ENCODE measurements around the gene CDX1.
A peak's percentile ranks its signal among the peaks of the same experiment; 100 is the strongest.

The CDX1 gene

GRCh38 chr5:150211156-150212030, 44.8 kb downstream of the CDX1 start:
- no peak overlapping the region for H3K4me3 ChIP-seq (ENCODE audit: control insufficient read depth, low read depth, low read length)
- no peak for TF ChIP-seq CTCF (IDR thresholded peaks at IDR 0.05; ENCODE audit: control insufficient read depth, insufficient read depth, low read depth, low read length, missing control alignments)
- DNase-seq (ENCODE audit: low read depth), result no peak

GRCh38 chr5:150213530-150213929, 47.0 kb downstream of the CDX1 start:
- TF ChIP-seq CTCF (IDR thresholded peaks at IDR 0.05; ENCODE audit: control insufficient read depth, insufficient read depth, low read depth, low read length, missing control alignments), result no peak
- DNase-seq (ENCODE audit: low read depth), result no peak
- H3K4me3 ChIP-seq (ENCODE audit: control insufficient read depth, low read depth, low read length), result no peak overlapping the region

- TF ChIP-seq CTCF (IDR thresholded peaks at IDR 0.05; ENCODE audit: control insufficient read depth, insufficient read depth, low read depth, low read length, missing control alignments), result peak; percentile 59
- H3K4me3 ChIP-seq (ENCODE audit: control insufficient read depth, low read depth, low read length), result no peak overlapping the region
- DNase-seq (ENCODE audit: low read depth), result no peak
Measured at GRCh38 chr5:150214289-150214688, 47.7 kb downstream of the CDX1 start.

GRCh38 chr5:150215979-150216944, 49.7 kb downstream of the CDX1 start:
- DNase-seq (ENCODE audit: low read depth), result no peak
- TF ChIP-seq CTCF (IDR thresholded peaks at IDR 0.05; ENCODE audit: control insufficient read depth, insufficient read depth, low read depth, low read length, missing control alignments), result no peak
- no peak overlapping the region for H3K4me3 ChIP-seq (ENCODE audit: control insufficient read depth, low read depth, low read length)

GRCh38 chr5:150217038-150217437, 50.5 kb downstream of the CDX1 start:
- TF ChIP-seq CTCF (IDR thresholded peaks at IDR 0.05; ENCODE audit: control insufficient read depth, insufficient read depth, low read depth, low read length, missing control alignments), result no peak
- DNase-seq (ENCODE audit: low read depth), result no peak
- H3K4me3 ChIP-seq (ENCODE audit: control insufficient read depth, low read depth, low read length), result no peak overlapping the region

- TF ChIP-seq CTCF (IDR thresholded peaks at IDR 0.05; ENCODE audit: control insufficient read depth, insufficient read depth, low read depth, low read length, missing control alignments), result peak; percentile 83
- H3K4me3 ChIP-seq (ENCODE audit: control insufficient read depth, low read depth, low read length), result no peak overlapping the region
- peak; percentile 61 for DNase-seq (ENCODE audit: low read depth)
Measured at GRCh38 chr5:150217873-150218692, 51.5 kb downstream of the CDX1 start.

Data from AG09309 (cell line).